ENCODE data around the gene COL13A1.

COL13A1 gene

DNA sequence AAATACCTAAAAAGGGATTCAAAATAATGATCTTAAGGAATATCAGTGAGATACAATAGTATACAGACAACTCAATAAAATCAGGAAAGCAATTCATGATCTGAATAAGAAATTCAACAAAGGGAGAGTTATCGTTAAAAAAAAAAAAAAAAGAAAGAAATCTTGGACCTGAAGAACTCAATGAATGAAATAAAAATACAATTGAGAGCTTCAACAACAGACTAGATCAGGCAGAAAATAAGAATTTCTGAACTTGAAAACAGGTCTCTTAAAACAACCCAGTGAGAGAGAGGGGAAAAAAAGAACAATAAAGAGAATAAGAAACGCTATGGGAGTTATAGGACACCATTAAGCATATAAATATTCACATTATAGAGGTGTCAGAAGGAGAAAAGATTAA is 179.0 kb downstream of the COL13A1 start:
- no peak for DNase-seq (ENCODE audit: low read depth)
- in situ Hi-C loops (cut with HindIII; ENCODE audit: low sequenced_read_pairs), result no loop called here
- H3K4me3 ChIP-seq (ENCODE audit: low read depth, low read length), result no peak overlapping the region
- TF ChIP-seq, protein P1, sequence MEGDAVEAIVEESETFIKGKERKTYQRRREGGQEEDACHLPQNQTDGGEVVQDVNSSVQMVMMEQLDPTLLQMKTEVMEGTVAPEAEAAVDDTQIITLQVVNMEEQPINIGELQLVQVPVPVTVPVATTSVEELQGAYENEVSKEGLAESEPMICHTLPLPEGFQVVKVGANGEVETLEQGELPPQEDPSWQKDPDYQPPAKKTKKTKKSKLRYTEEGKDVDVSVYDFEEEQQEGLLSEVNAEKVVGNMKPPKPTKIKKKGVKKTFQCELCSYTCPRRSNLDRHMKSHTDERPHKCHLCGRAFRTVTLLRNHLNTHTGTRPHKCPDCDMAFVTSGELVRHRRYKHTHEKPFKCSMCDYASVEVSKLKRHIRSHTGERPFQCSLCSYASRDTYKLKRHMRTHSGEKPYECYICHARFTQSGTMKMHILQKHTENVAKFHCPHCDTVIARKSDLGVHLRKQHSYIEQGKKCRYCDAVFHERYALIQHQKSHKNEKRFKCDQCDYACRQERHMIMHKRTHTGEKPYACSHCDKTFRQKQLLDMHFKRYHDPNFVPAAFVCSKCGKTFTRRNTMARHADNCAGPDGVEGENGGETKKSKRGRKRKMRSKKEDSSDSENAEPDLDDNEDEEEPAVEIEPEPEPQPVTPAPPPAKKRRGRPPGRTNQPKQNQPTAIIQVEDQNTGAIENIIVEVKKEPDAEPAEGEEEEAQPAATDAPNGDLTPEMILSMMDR (IDR thresholded peaks at IDR 0.05; ENCODE audit: low read depth, low read length, missing control alignments), result no peak

DNA sequence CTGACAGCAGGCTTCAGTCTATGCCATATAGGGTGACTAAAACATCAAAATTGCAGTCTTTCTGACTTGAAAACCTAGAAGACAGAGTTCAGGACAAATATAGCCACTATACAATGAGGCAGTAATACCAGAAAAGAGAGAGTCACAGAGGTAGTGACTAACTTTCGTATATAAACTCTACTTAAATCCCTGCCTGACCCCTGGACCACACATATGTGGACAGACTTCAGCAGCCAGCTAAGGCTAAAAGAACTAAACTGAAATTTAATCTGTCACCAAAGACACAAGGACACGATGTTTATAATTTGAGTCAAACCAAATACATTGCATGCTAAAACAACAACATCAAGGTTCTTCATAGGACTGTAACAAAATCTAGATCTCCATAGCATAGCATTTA is 186.4 kb downstream of the COL13A1 start:
- no peak for DNase-seq (ENCODE audit: low read depth)
- TF ChIP-seq, protein P1 (IDR thresholded peaks at IDR 0.05; ENCODE audit: low read depth, low read length, missing control alignments), result no peak
- no peak overlapping the region for H3K4me3 ChIP-seq (ENCODE audit: low read depth, low read length)
- in situ Hi-C loops (cut with HindIII; ENCODE audit: low sequenced_read_pairs), result no loop called here

DNA sequence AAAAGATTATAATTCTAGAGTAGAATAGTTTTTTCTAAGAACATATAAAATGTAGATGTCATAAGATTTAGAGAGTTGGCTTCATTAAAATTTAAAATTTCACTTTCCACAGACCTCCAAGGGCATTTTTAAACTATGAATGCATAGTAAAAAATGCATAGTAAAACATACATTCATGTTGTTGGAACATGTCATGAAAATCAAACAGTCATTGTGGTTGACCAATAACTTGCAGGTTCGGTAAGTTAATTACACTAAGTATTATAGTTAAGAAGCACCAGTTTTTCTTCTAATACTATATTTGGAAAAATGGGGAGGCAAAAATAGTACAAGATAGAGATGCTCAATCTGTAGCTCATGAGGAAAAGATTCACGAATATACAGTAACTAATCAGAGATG is 189.4 kb downstream of the COL13A1 start:
- in situ Hi-C loops (cut with HindIII; ENCODE audit: low sequenced_read_pairs), result no loop called here
- DNase-seq (ENCODE audit: low read depth), result no peak
- TF ChIP-seq, protein P1 (IDR thresholded peaks at IDR 0.05; ENCODE audit: low read depth, low read length, missing control alignments), result no peak
- no peak overlapping the region for H3K4me3 ChIP-seq (ENCODE audit: low read depth, low read length)

DNA sequence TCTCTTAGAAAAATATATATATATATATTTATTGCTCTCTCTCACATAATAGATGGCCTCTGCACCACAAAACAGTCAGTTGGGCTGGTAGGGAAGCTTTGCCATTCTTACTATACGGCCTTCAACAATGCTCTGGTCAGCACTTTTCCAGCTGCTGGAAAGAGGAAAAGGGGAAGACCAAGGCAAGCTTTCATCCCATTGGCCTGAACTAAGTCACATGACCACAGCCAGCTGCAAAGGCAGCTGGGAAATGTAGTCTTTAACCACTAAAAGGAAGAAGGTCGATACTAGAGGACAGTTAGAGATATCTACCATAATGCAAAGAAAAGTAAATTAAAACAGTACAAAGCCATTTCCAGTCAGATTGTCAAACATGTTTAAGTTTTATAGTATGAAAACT is 192.6 kb downstream of the COL13A1 start:
- no peak overlapping the region for H3K4me3 ChIP-seq (ENCODE audit: low read depth, low read length)
- in situ Hi-C loops (cut with HindIII; ENCODE audit: low sequenced_read_pairs), result no loop called here
- TF ChIP-seq, protein P1 (IDR thresholded peaks at IDR 0.05; ENCODE audit: low read depth, low read length, missing control alignments), result no peak
- DNase-seq (ENCODE audit: low read depth), result no peak

DNA sequence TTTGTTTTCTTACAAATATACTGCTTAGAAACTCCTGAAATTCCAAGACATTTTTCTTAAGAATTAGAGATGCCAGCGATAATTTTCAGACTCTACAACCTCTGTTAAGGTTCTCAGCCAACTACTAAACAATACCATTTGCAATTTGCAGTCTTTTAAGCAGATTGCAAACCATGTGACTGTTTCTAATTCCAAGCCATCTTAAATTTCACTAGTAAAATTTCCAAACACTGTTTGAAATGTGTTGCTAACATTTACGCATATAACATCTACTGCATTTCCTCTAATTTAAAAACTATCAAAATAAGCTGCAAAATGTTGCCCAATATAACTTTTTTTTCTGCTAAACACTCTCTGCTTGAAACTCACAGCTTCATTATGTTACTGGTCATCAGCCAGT is 194.9 kb downstream of the COL13A1 start:
- no peak overlapping the region for H3K4me3 ChIP-seq (ENCODE audit: low read depth, low read length)
- in situ Hi-C loops (cut with HindIII; ENCODE audit: low sequenced_read_pairs), result no loop called here
- TF ChIP-seq, protein P1 (IDR thresholded peaks at IDR 0.05; ENCODE audit: low read depth, low read length, missing control alignments), result no peak
- DNase-seq (ENCODE audit: low read depth), result no peak

DNA sequence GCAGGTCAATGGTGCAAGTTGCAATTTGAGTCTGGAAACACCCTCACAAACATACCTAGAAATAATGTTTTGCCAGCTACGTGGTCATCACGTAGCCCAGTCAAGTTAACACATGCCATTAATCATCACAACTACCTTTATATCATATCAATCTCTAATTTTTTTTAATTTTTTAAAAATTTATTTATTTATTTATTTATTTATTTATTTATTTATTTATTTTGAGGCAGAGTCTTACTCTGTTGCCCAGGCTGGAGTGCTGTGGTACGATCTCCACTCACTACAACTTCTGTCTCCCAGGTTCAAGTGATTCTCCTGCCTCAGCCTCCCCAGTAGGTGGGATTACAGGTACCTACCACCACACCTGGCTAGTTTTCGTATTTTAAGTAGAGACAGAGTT is 198.6 kb downstream of the COL13A1 start:
- no peak for DNase-seq (ENCODE audit: low read depth)
- TF ChIP-seq, protein P1 (IDR thresholded peaks at IDR 0.05; ENCODE audit: low read depth, low read length, missing control alignments), result no peak
- H3K4me3 ChIP-seq (ENCODE audit: low read depth, low read length), result no peak overlapping the region
- in situ Hi-C loops (cut with HindIII; ENCODE audit: low sequenced_read_pairs), result no loop called here
